Lung (tissue), 12 donors: Measurements from ENCODE around the gene RWDD1. TPM values are rescaled to one million over a fixed set of nuclear protein-coding genes. Genes with fewer than 3 reads are reported as not detected.

Source experiments
- ATAC-seq: fragments of 200-7000 bp; cut with Tn5 transposase; one replicate; pipeline ENCODE4 v1.9.1; 2020; ENCODE audit warnings: moderate number of reproducible peaks; ENCODE audit not compliant: insufficient read depth, low FRiP score
- DNase-seq, 3 donors: peaks; one replicate each; pipeline ENCODE4 v3.0.0-alpha.2; 2013 to 2017
- H3K27ac ChIP-seq, 2 donors: one replicate each; pipeline ENCODE4 v1.5.1; 2013; ENCODE audit warnings: mild to moderate bottlenecking in 2 of 2, moderate library complexity in 2 of 2, control low read depth in 1 of 2, inconsistent platforms in 1 of 2, low read depth in 1 of 2, low read length in 1 of 2
- H3K27me3 ChIP-seq, 3 donors: one replicate each; pipeline ENCODE4 v1.5.1; 2013; ENCODE audit warnings: low read length in 2 of 3; ENCODE audit not compliant: control insufficient read depth in 3 of 3, insufficient read depth in 3 of 3
- H3K36me3 ChIP-seq, 4 donors: one replicate each; pipeline ENCODE4 v1.5.1; 2013; ENCODE audit warnings: low read length in 4 of 4, mild to moderate bottlenecking in 1 of 4, moderate library complexity in 1 of 4; ENCODE audit not compliant: control insufficient read depth in 4 of 4, insufficient read depth in 4 of 4
- H3K4me1 ChIP-seq, 5 donors: one replicate each; pipeline ENCODE4 v1.5.1; 2013; ENCODE audit warnings: low read length in 5 of 5, mild to moderate bottlenecking in 2 of 5, moderate library complexity in 1 of 5; ENCODE audit not compliant: control insufficient read depth in 5 of 5, insufficient read depth in 5 of 5
- H3K4me3 ChIP-seq: one replicate; pipeline ENCODE4 v1.5.1; 2013; ENCODE audit warnings: mild to moderate bottlenecking, control low read depth, moderate library complexity
- H3K9ac ChIP-seq, 2 donors: one replicate each; pipeline ENCODE4 v1.5.1; 2013; ENCODE audit warnings: low read length in 2 of 2, control low read depth in 1 of 2; ENCODE audit not compliant: insufficient read depth in 1 of 2
- H3K9me3 ChIP-seq, 4 donors: one replicate each; pipeline ENCODE4 v1.5.1; 2013; ENCODE audit warnings: low read length in 3 of 4, mild to moderate bottlenecking in 1 of 4, moderate library complexity in 1 of 4; ENCODE audit not compliant: control insufficient read depth in 4 of 4, insufficient read depth in 3 of 4
- WGBS, 2 donors: extraction: QIAGEN DNeasy Blood & Tissue Kit; methylation state at CpG; one replicate each; pipeline ENCODE4 v1.1.7; 2013; 5-methylcytosine and 5-hydroxymethylcytosine counted together
- polyA plus RNA-seq, 2 donors: library from polyadenylated mRNA; stranded (reverse); fragments of 200-250 nt; gene quantifications; one replicate each; pipeline ENCODE4 v1.2.1, GENCODE V29; 2013
- total RNA-seq, 2 donors: library from RNA; depleted of rRNA in 1 of 2; stranded (reverse); fragments of >200 nt in 1 of 2; gene quantifications; one replicate each; pipeline ENCODE4 v1.2.1, GENCODE V29; 2014 to 2021
- TF ChIP-seq, protein P1 (sequence below): IDR thresholded peaks from 2 replicates; pipeline ENCODE4 v1.5.1; 2012; ENCODE audit warnings: mild to moderate bottlenecking; ENCODE audit errors: control extremely low read depth, extremely low read depth
- donor health status: control.
- donor health status: control.
- donor health status: Bipolar disorder and iron deficiency.
- donor health status: healthy.
- donor health status: DM: yes; HTN: yes; CAD: no.

The RWDD1 gene
- total and polyA plus RNA-seq, 4 donors = 27.2 to 66.9 (median 28.6) TPM

DNA sequence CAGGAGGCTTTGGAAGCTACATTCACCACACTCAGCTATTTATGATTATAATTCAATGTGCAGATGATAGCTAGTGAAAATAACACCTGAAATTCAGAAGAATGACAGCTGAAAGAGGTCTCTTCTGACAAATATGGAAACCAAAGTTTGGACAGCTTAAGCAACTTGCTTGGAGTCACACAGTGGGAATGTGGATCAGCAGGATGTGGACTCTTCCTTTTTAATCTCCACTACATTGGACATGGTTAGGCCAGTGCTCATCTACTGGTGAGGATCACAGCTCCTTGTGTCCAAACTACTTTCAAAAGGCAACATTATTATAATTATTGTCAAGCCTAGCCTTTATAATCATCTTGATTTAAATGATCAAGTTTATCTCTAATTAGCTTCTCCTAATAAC lies 36.2 kb upstream of the RWDD1 start:
- Histone ChIP-seq H3K4me3 (no peak overlapping the region), H3K9ac (no peak overlapping the region), H3K27ac (no peak overlapping the region), H3K36me3 (no peaks in the 10 kb centered on the region), H3K27me3 (no peaks in the 10 kb centered on the region), H3K9me3 (no peaks in the 10 kb centered on the region), H3K4me1 (peaks cover 0 to 5% (median 0%) of the 10 kb centered on the region in 5 donors)
- DNase-seq (no peak), ATAC-seq (no peak)
- TF ChIP-seq, protein P1, sequence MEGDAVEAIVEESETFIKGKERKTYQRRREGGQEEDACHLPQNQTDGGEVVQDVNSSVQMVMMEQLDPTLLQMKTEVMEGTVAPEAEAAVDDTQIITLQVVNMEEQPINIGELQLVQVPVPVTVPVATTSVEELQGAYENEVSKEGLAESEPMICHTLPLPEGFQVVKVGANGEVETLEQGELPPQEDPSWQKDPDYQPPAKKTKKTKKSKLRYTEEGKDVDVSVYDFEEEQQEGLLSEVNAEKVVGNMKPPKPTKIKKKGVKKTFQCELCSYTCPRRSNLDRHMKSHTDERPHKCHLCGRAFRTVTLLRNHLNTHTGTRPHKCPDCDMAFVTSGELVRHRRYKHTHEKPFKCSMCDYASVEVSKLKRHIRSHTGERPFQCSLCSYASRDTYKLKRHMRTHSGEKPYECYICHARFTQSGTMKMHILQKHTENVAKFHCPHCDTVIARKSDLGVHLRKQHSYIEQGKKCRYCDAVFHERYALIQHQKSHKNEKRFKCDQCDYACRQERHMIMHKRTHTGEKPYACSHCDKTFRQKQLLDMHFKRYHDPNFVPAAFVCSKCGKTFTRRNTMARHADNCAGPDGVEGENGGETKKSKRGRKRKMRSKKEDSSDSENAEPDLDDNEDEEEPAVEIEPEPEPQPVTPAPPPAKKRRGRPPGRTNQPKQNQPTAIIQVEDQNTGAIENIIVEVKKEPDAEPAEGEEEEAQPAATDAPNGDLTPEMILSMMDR = no peak

DNA sequence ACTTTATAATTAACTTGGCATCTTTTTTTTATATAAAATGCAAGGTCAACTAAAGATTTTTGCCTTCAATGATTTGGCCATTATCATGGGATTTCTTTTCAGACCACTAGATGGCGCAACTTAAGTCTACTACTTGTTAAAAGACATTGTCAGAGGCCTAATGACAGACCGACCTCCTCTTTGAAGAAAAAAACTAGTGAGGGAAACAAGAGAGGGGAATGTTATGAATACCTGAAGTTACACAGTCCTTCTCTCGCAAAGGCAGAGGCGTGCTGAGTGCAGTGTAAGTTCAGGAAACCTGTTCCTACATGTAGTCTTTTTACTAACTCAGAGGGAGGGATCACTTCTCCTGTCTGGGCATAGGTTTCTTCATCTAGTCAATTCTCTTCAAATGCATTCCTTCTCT lies 35.1 kb upstream of the RWDD1 start:
- no peak overlapping the region for H3K4me3 ChIP-seq
- 15 to 21% methylated on average over 4 of the region's 4 CpGs for WGBS, 2 donors
- no peaks in the 10 kb centered on the region for H3K36me3 ChIP-seq
- TF ChIP-seq, protein P1 = peak; percentile 62
- no peaks in the 10 kb centered on the region for H3K27me3 ChIP-seq
- DNase-seq (peak; percentile 22 to 76 (median 74)), ATAC-seq (no peak)
- no peak overlapping the region for H3K27ac ChIP-seq
- peaks cover 0 to 5% (median 0%) of the 10 kb centered on the region in 5 donors for H3K4me1 ChIP-seq
- H3K9ac ChIP-seq = no peak overlapping the region
- no peaks in the 10 kb centered on the region for H3K9me3 ChIP-seq

- H3K9me3 ChIP-seq = no peaks in the 10 kb centered on the region
- H3K27me3 ChIP-seq = no peaks in the 10 kb centered on the region
- no peak overlapping the region for H3K9ac ChIP-seq
- ATAC-seq (no peak), DNase-seq (no peak)
- H3K36me3 ChIP-seq = no peaks in the 10 kb centered on the region
- H3K4me1 ChIP-seq = peaks cover 0 to 5% (median 0%) of the 10 kb centered on the region in 5 donors
- TF ChIP-seq, protein P1 = no peak
- no peak overlapping the region for H3K27ac ChIP-seq
- no peak overlapping the region for H3K4me3 ChIP-seq
Measured at GRCh38 chr6:116542426-116542825, 28.9 kb upstream of the RWDD1 start.

DNA sequence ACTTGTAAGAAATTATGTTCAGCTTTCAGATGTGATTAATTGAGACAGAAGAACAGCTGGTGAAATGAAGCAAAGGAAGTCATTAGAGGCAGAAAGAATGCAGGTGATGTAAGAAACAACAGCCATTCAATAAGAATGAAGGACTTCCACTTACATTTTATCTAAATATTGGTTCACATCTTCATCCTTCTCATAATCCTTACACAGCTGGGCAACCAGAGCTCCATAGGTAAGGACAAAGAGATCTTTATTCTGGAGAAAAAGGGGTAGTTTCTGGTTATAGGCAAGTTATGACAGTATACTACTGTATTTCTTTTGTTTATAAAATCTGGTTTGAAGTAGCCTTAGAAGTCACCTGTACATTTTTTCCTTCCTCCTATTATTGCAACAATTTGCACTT lies 28.2 kb upstream of the RWDD1 start:
- Histone ChIP-seq H3K27ac (no peak overlapping the region), H3K36me3 (no peaks in the 10 kb centered on the region), H3K9me3 (no peaks in the 10 kb centered on the region), H3K9ac (no peak overlapping the region), H3K4me1 (peaks cover 0 to 5% (median 0%) of the 10 kb centered on the region in 5 donors), H3K27me3 (no peaks in the 10 kb centered on the region), H3K4me3 (no peak overlapping the region)
- DNase-seq (no peak), ATAC-seq (no peak)
- TF ChIP-seq, protein P1 = no peak
